DMS153 treated with DMSO at 0.1 percent for 48 hours (cell line): Measurements from ENCODE around the gene MAGEB1.
A peak's percentile ranks its signal among the peaks of the same experiment; 100 is the strongest.

ENCODE experiments used
- DNase-seq: peaks from one replicate; lab custom pipeline; 2025; ENCODE audit not compliant: unreplicated experiment; lab: John Stamatoyannopoulos, UW

Gene MAGEB1

GRCh38 chrX:30246769-30247489, at the start of gene MAGEB1:
Gene MAGEB1 (plus strand): TSS chrX:30247146. CDS start chrX:30250494, 3,348 bp downstream.
- DNase-seq, result no peak

- no peak for DNase-seq
Observed at GRCh38 chrX:30212172-30212571, 34.8 kb upstream of the MAGEB1 start.

GRCh38 chrX:30215357-30215843, 31.5 kb upstream of the MAGEB1 start, which contains the start of gene MAGEB2:
Gene MAGEB2 (plus strand): TSS chrX:30215563. CDS start chrX:30218581, 3,018 bp downstream.
- DNase-seq, result no peak

- no peak for DNase-seq
Observed at GRCh38 chrX:30217465-30217864, 29.5 kb upstream of the MAGEB1 start.

GRCh38 chrX:30219372-30219771, 27.6 kb upstream of the MAGEB1 start:
- DNase-seq, result no peak

- DNase-seq, result no peak
Observed at GRCh38 chrX:30220661-30221060, 26.3 kb upstream of the MAGEB1 start.

- DNase-seq, result no peak
Observed at GRCh38 chrX:30224536-30224935, 22.4 kb upstream of the MAGEB1 start.

- no peak for DNase-seq
Observed at GRCh38 chrX:30228526-30228925, 18.4 kb upstream of the MAGEB1 start.

- no peak for DNase-seq
Observed at GRCh38 chrX:30230395-30230794, 16.6 kb upstream of the MAGEB1 start, which contains the start of gene MAGEB3. Gene MAGEB3 (plus strand): TSS chrX:30230657. CDS start chrX:30235925, 5,268 bp downstream.

- DNase-seq, result no peak
Observed at GRCh38 chrX:30241724-30242415, 5.1 kb upstream of the MAGEB1 start, which contains the start of gene MAGEB4. Gene MAGEB4 (plus strand): TSS chrX:30242000. CDS start chrX:30242136, 136 bp downstream.

- DNase-seq, result no peak
Observed at GRCh38 chrX:30248854-30249253, 1.9 kb downstream of the MAGEB1 start.

GRCh38 chrX:30253257-30253656, 6.3 kb downstream of the MAGEB1 start:
- no peak for DNase-seq

GRCh38 chrX:30259927-30260326, 13.0 kb downstream of the MAGEB1 start:
- no peak for DNase-seq

GRCh38 chrX:30261012-30261411, 14.1 kb downstream of the MAGEB1 start:
- DNase-seq, result no peak

GRCh38 chrX:30262763-30263162, 15.8 kb downstream of the MAGEB1 start:
- DNase-seq, result no peak

GRCh38 chrX:30270639-30271038, 23.7 kb downstream of the MAGEB1 start:
- no peak for DNase-seq

- DNase-seq, result peak; percentile 1
Observed at GRCh38 chrX:30275498-30275897, 28.6 kb downstream of the MAGEB1 start.

GRCh38 chrX:30278365-30278764, 31.4 kb downstream of the MAGEB1 start:
- DNase-seq, result no peak

- no peak for DNase-seq
Observed at GRCh38 chrX:30280428-30280827, 33.5 kb downstream of the MAGEB1 start.

GRCh38 chrX:30282527-30282926, 35.6 kb downstream of the MAGEB1 start:
- no peak for DNase-seq

- DNase-seq, result no peak
Observed at GRCh38 chrX:30283456-30284200, 36.7 kb downstream of the MAGEB1 start.
